GM19193 (cell line): ENCODE measurements around the gene TRAF3.

ENCODE experiments used
- POLR2A ChIP-seq: IDR thresholded peaks from 4 replicates; pipeline ENCODE4 v1.6.1; 2011; ENCODE audit not compliant: insufficient read depth, insufficient read length; ENCODE audit errors: extremely low read depth

Gene TRAF3

GRCh38 chr14:102913341-102914211, 136.3 kb downstream of the TRAF3 start:
- no peak for TF ChIP-seq POLR2A

GRCh38 chr14:102914474-102915291, 137.4 kb downstream of the TRAF3 start:
- peak; percentile 13 for TF ChIP-seq POLR2A

GRCh38 chr14:102915292-102916110, 138.3 kb downstream of the TRAF3 start:
- TF ChIP-seq POLR2A = peak; percentile 24

GRCh38 chr14:102916347-102917055, 139.3 kb downstream of the TRAF3 start:
- TF ChIP-seq POLR2A = no peak

- TF ChIP-seq POLR2A = peak; percentile 28
Measured at GRCh38 chr14:102917056-102917385, 139.8 kb downstream of the TRAF3 start.

GRCh38 chr14:102917469-102918211, 140.4 kb downstream of the TRAF3 start:
- peak; percentile 21 for TF ChIP-seq POLR2A

GRCh38 chr14:102918438-102918837, 141.2 kb downstream of the TRAF3 start:
- no peak for TF ChIP-seq POLR2A

GRCh38 chr14:102920273-102920997, 143.2 kb downstream of the TRAF3 start:
- no peak for TF ChIP-seq POLR2A

- no peak for TF ChIP-seq POLR2A
Measured at GRCh38 chr14:102920998-102921304, 143.7 kb downstream of the TRAF3 start.

GRCh38 chr14:102922490-102923200, 145.4 kb downstream of the TRAF3 start, which contains the start of gene AMN:
Gene AMN (plus strand): TSS chr14:102922663. CDS start chr14:102922689, 26 bp downstream.
- TF ChIP-seq POLR2A = no peak

- no peak for TF ChIP-seq POLR2A
Measured at GRCh38 chr14:102923201-102923924, 146.1 kb downstream of the TRAF3 start.

- no peak for TF ChIP-seq POLR2A
Measured at GRCh38 chr14:102923925-102924486, 146.8 kb downstream of the TRAF3 start.
